Gastrocnemius medialis (tissue), 4 donors: Measurements from ENCODE around the gene MED16.

ENCODE experiments used
- POLR2A ChIP-seq, 2 donors: fragments of 450-650 bp; IDR thresholded peaks; one replicate each; pipeline ENCODE4 v1.6.1; 2017; ENCODE audit warnings: antibody characterized with exemption in 2 of 2, mild to moderate bottlenecking in 2 of 2, moderate library complexity in 2 of 2
- TF ChIP-seq, protein P1 (sequence below), 5 experiments: fragments of 450-650 bp in 3 of 5; fragments of 200-600 bp in 2 of 5; sonication (generic) in 2 of 5; IDR thresholded peaks in 4 of 5; conservative IDR thresholded peaks in 1 of 5; 1 replicate in 4 of 5; 2 replicates in 1 of 5; pipeline ENCODE4 v1.5.1; 2016 to 2019; ENCODE audit warnings: antibody characterized with exemption in 5 of 5, mild to moderate bottlenecking in 3 of 5, moderate library complexity in 3 of 5

DNA sequence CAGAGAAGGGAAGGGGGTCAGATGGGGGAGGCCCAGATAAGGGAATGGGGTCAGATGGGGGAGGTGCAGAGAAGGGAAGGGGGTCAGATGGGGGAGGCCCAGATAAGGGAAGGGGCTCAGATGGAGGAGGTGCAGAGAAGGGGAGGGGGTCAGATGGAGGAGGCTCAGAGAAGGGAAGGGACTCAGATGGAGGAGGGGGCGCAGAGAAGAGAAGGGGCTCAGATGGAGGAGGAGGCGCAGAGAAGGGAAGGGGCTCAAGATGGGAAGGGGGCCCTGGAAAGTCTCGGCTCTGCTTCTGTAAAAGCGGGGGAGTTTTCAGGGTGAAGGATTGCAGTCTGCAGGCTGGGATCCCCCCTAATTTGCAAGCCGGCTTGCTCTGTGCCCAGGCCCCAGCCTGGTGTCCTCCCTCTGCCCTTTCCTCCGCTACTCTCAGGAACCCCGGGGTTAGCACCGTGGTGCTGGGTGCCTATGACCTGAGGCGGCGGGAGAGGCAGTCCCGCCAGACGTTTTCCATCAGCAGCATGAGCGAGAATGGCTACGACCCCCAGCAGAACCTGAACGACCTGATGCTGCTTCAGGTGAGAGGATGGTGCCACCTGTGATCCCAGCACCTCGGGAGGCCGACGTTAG, 63.7 kb downstream of the MED16 start:
- TF ChIP-seq, protein P1, sequence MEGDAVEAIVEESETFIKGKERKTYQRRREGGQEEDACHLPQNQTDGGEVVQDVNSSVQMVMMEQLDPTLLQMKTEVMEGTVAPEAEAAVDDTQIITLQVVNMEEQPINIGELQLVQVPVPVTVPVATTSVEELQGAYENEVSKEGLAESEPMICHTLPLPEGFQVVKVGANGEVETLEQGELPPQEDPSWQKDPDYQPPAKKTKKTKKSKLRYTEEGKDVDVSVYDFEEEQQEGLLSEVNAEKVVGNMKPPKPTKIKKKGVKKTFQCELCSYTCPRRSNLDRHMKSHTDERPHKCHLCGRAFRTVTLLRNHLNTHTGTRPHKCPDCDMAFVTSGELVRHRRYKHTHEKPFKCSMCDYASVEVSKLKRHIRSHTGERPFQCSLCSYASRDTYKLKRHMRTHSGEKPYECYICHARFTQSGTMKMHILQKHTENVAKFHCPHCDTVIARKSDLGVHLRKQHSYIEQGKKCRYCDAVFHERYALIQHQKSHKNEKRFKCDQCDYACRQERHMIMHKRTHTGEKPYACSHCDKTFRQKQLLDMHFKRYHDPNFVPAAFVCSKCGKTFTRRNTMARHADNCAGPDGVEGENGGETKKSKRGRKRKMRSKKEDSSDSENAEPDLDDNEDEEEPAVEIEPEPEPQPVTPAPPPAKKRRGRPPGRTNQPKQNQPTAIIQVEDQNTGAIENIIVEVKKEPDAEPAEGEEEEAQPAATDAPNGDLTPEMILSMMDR (IDR thresholded peaks at IDR 0.05 in 4 of 5, conservative IDR thresholded peaks at IDR 0.05 in 1 of 5), result no peak
- TF ChIP-seq POLR2A (IDR thresholded peaks at IDR 0.05), result no peak
